Mesendoderm (in vitro differentiated cells): ENCODE data around the gene PSMB4.
"Not testable (repeated sequence)": the region's sequence is repeated elsewhere in the genome, so short reads cannot be mapped to it uniquely, and the experiment has no call there.

Experiments used
- DNase-seq: peaks from one replicate; pipeline ENCODE4 v3.0.0; 2013
- H2AK5ac ChIP-seq: 2 replicates; pipeline ENCODE4 v1.6.1; 2013; ENCODE audit warnings: low read length, inconsistent platforms
- H2BK120ac ChIP-seq: 2 replicates; pipeline ENCODE4 v1.6.1; 2013; ENCODE audit warnings: low read depth, mild to moderate bottlenecking, low read length, moderate library complexity, mixed read lengths
- H2BK15ac ChIP-seq: replicated peaks from 2 replicates; pipeline ENCODE4 v1.6.1; 2013; ENCODE audit warnings: low read depth, mild to moderate bottlenecking, moderate library complexity
- H2BK5ac ChIP-seq: 2 replicates; pipeline ENCODE4 v1.6.1; 2013; ENCODE audit warnings: low read length, inconsistent platforms
- H3K18ac ChIP-seq: 2 replicates; pipeline ENCODE4 v1.6.1; 2013; ENCODE audit warnings: mild to moderate bottlenecking, low read length, mixed read lengths
- H3K23ac ChIP-seq: one replicate; pipeline ENCODE4 v1.6.1; 2013; ENCODE audit warnings: low read length
- H3K27ac ChIP-seq: 2 replicates; pipeline ENCODE4 v1.5.1; 2013; ENCODE audit warnings: low read depth, mild to moderate bottlenecking, inconsistent platforms, low read length, moderate library complexity
- H3K27me3 ChIP-seq: 2 replicates; pipeline ENCODE4 v1.6.1; 2013; ENCODE audit warnings: low read length, control low read depth, mild to moderate bottlenecking, inconsistent platforms; ENCODE audit not compliant: insufficient read depth, poor library complexity
- H3K36me3 ChIP-seq: 2 replicates; pipeline ENCODE4 v1.6.1; 2013; ENCODE audit warnings: low read length, inconsistent platforms; ENCODE audit not compliant: control insufficient read depth, insufficient read depth
- H3K4ac ChIP-seq: one replicate; pipeline ENCODE4 v1.6.1; 2013; ENCODE audit warnings: low read depth, mild to moderate bottlenecking, low read length, moderate library complexity
- H3K4me1 ChIP-seq: 2 replicates; pipeline ENCODE4 v1.6.1; 2013; ENCODE audit warnings: low read depth, low read length, inconsistent platforms; ENCODE audit not compliant: control insufficient read depth
- H3K4me2 ChIP-seq: 2 replicates; pipeline ENCODE4 v1.6.1; 2013; ENCODE audit warnings: low read length
- H3K4me3 ChIP-seq: 2 replicates; pipeline ENCODE4 v1.5.1; 2013; ENCODE audit warnings: mild to moderate bottlenecking, low read length
- H3K56ac ChIP-seq: one replicate; pipeline ENCODE4 v1.6.1; 2013; ENCODE audit warnings: low read length
- H3K79me1 ChIP-seq: 2 replicates; pipeline ENCODE4 v1.6.1; 2013; ENCODE audit warnings: low read length, inconsistent platforms
- H3K79me2 ChIP-seq: 2 replicates; pipeline ENCODE4 v1.6.1; 2013; ENCODE audit warnings: mild to moderate bottlenecking, low read length; ENCODE audit not compliant: control insufficient read depth, insufficient read depth
- H3K9ac ChIP-seq: 2 replicates; pipeline ENCODE4 v1.6.1; 2013; ENCODE audit warnings: low read length, inconsistent platforms
- H4K5ac ChIP-seq: one replicate; pipeline ENCODE4 v1.6.1; 2013; ENCODE audit warnings: low read length
- H4K8ac ChIP-seq: one replicate; pipeline ENCODE4 v1.6.1; 2013; ENCODE audit warnings: low read depth, mild to moderate bottlenecking, control low read depth, low read length, moderate library complexity
- WGBS: extraction: QIAGEN DNeasy Blood & Tissue Kit; methylation state at CpG from one replicate; pipeline ENCODE4 v1.1.7; 2013; ENCODE audit warnings: low lambda C conversion rate, missing lambda C conversion rate; ENCODE audit not compliant: insufficient coverage; ENCODE audit errors: extremely low coverage; 5-methylcytosine and 5-hydroxymethylcytosine counted together

The PSMB4 gene

GRCh38 chr1:151393583-151393982 is 5.8 kb upstream of the PSMB4 start:
- H3K4ac ChIP-seq, result no peak overlapping the region
- no peak for DNase-seq
- H3K36me3 ChIP-seq, result no peaks in the 10 kb centered on the region
- H3K27ac ChIP-seq, result no peak overlapping the region
- H4K5ac ChIP-seq, result no peak overlapping the region
- H4K8ac ChIP-seq, result no peak overlapping the region
- H3K4me3 ChIP-seq, result no peak overlapping the region
- H2AK5ac ChIP-seq, result no peak overlapping the region
- no peaks in the 10 kb centered on the region for H3K79me2 ChIP-seq
- H3K4me2 ChIP-seq, result no peak overlapping the region
- H3K9ac ChIP-seq, result no peak overlapping the region
- H2BK120ac ChIP-seq, result no peak overlapping the region
- no peaks in the 10 kb centered on the region for H3K79me1 ChIP-seq
- H3K23ac ChIP-seq, result no peak overlapping the region
- no peaks in the 10 kb centered on the region for H3K4me1 ChIP-seq
- no peak overlapping the region for H2BK15ac ChIP-seq
- no peak overlapping the region for H2BK5ac ChIP-seq
- H3K18ac ChIP-seq, result no peak overlapping the region
- no peaks in the 10 kb centered on the region for H3K27me3 ChIP-seq
- H3K56ac ChIP-seq, result no peak overlapping the region

GRCh38 chr1:151396265-151396664 is 3.1 kb upstream of the PSMB4 start:
- not testable (repeated sequence) for H3K27me3 ChIP-seq, H3K4me1 ChIP-seq, H3K4me2 ChIP-seq, H3K36me3 ChIP-seq, H2BK15ac ChIP-seq, H3K9ac ChIP-seq, H3K23ac ChIP-seq, H4K8ac ChIP-seq, DNase-seq, H4K5ac ChIP-seq, H3K4me3 ChIP-seq, H2AK5ac ChIP-seq, H2BK5ac ChIP-seq, H3K56ac ChIP-seq, H3K27ac ChIP-seq, H3K18ac ChIP-seq, H3K4ac ChIP-seq, H2BK120ac ChIP-seq
- H3K79me1 ChIP-seq, result peaks cover 13% of the 10 kb centered on the region
- no CpG with 5 or more reads among the region's 5 CpGs for WGBS
- peaks cover 18% of the 10 kb centered on the region for H3K79me2 ChIP-seq

GRCh38 chr1:151401125-151401788 is 1.9 kb downstream of the PSMB4 start:
- H2BK5ac ChIP-seq, result no peak overlapping the region
- H3K4ac ChIP-seq, result no peak overlapping the region
- no peak for DNase-seq
- H3K9ac ChIP-seq, result no peak overlapping the region
- no CpG with 5 or more reads among the region's 13 CpGs for WGBS
- no peak overlapping the region for H3K4me2 ChIP-seq
- no peak overlapping the region for H2AK5ac ChIP-seq
- H3K27me3 ChIP-seq, result no peaks in the 10 kb centered on the region
- no peak overlapping the region for H4K5ac ChIP-seq
- peaks cover 8% of the 10 kb centered on the region for H3K4me1 ChIP-seq
- no peak overlapping the region for H4K8ac ChIP-seq
- no peak overlapping the region for H3K23ac ChIP-seq
- H2BK120ac ChIP-seq, result no peak overlapping the region
- no peak overlapping the region for H2BK15ac ChIP-seq
- H3K79me1 ChIP-seq, result peaks cover 17% of the 10 kb centered on the region
- H3K79me2 ChIP-seq, result peaks cover 18% of the 10 kb centered on the region
- H3K18ac ChIP-seq, result no peak overlapping the region
- H3K36me3 ChIP-seq, result peaks cover 20% of the 10 kb centered on the region
- no peak overlapping the region for H3K4me3 ChIP-seq
- no peak overlapping the region for H3K27ac ChIP-seq
- H3K56ac ChIP-seq, result no peak overlapping the region

GRCh38 chr1:151401860-151402259 is 2.5 kb downstream of the PSMB4 start:
- Histone ChIP-seq H3K4ac (no peak overlapping the region), H4K5ac (no peak overlapping the region), H3K56ac (no peak overlapping the region), H3K27me3 (no peaks in the 10 kb centered on the region), H3K79me2 (peaks cover 18% of the 10 kb centered on the region), H3K4me2 (no peak overlapping the region), H4K8ac (no peak overlapping the region), H3K9ac (no peak overlapping the region), H3K79me1 (peaks cover 17% of the 10 kb centered on the region), H3K4me1 (peaks cover 8% of the 10 kb centered on the region), H3K36me3 (peaks cover 24% of the 10 kb centered on the region), H3K4me3 (no peak overlapping the region), H2BK5ac (no peak overlapping the region), H3K18ac (no peak overlapping the region), H2BK120ac (no peak overlapping the region), H3K23ac (no peak overlapping the region), H3K27ac (no peak overlapping the region), H2BK15ac (no peak overlapping the region), H2AK5ac (no peak overlapping the region)
- WGBS, result no CpG with 5 or more reads among the region's 2 CpGs
- no peak for DNase-seq

GRCh38 chr1:151402764-151403163 is 3.4 kb downstream of the PSMB4 start:
- peaks cover 18% of the 10 kb centered on the region for H3K79me2 ChIP-seq
- peaks cover 26% of the 10 kb centered on the region for H3K36me3 ChIP-seq
- peaks cover 8% of the 10 kb centered on the region for H3K4me1 ChIP-seq
- no peak overlapping the region for H2BK5ac ChIP-seq
- H3K4ac ChIP-seq, result no peak overlapping the region
- no peak overlapping the region for H3K56ac ChIP-seq
- no peak overlapping the region for H3K23ac ChIP-seq
- DNase-seq, result no peak
- H4K5ac ChIP-seq, result no peak overlapping the region
- H3K27ac ChIP-seq, result no peak overlapping the region
- H4K8ac ChIP-seq, result no peak overlapping the region
- no peaks in the 10 kb centered on the region for H3K27me3 ChIP-seq
- H3K4me3 ChIP-seq, result no peak overlapping the region
- no peak overlapping the region for H2AK5ac ChIP-seq
- H3K4me2 ChIP-seq, result no peak overlapping the region
- H3K79me1 ChIP-seq, result peaks cover 17% of the 10 kb centered on the region
- no CpG with 5 or more reads among the region's 2 CpGs for WGBS
- H3K18ac ChIP-seq, result no peak overlapping the region
- no peak overlapping the region for H3K9ac ChIP-seq
- H2BK15ac ChIP-seq, result no peak overlapping the region
- H2BK120ac ChIP-seq, result no peak overlapping the region

- Histone ChIP-seq H3K4me1 (peaks cover 8% of the 10 kb centered on the region), H2BK120ac (no peak overlapping the region), H3K36me3 (peaks cover 26% of the 10 kb centered on the region)
Observed at GRCh38 chr1:151403612-151404011, 4.2 kb downstream of the PSMB4 start.

More at GRCh38 chr1:151403612-151404011, 4.2 kb downstream of the PSMB4 start:
- no peak overlapping the region for H3K4me2 ChIP-seq
- no peak overlapping the region for H3K56ac ChIP-seq
- H2BK15ac ChIP-seq, result no peak overlapping the region
- no peak overlapping the region for H2AK5ac ChIP-seq
- no peak overlapping the region for H4K5ac ChIP-seq
- WGBS, result no CpG with 5 or more reads among the region's 3 CpGs
- no peak overlapping the region for H3K9ac ChIP-seq
- H3K27me3 ChIP-seq, result no peaks in the 10 kb centered on the region
- H3K4ac ChIP-seq, result no peak overlapping the region
- H3K79me1 ChIP-seq, result peaks cover 17% of the 10 kb centered on the region
- no peak overlapping the region for H3K18ac ChIP-seq
- no peak for DNase-seq
- no peak overlapping the region for H4K8ac ChIP-seq
- H3K23ac ChIP-seq, result no peak overlapping the region
- H2BK5ac ChIP-seq, result no peak overlapping the region
- H3K27ac ChIP-seq, result no peak overlapping the region
- no peak overlapping the region for H3K4me3 ChIP-seq
- peaks cover 18% of the 10 kb centered on the region for H3K79me2 ChIP-seq
